ENCODE data around the gene SELP. TPM values are rescaled to one million over a fixed set of nuclear protein-coding genes. Genes with fewer than 3 reads are reported as not detected.

Gene SELP
- total RNA-seq, 1 experiment from 2014 or later, result not detected

- Mint-ChIP-seq H3K4me1 (ENCODE audit: low read depth, unreplicated experiment) (no peaks in the 10 kb centered on the region), H3K4me3 (ENCODE audit: unreplicated experiment) (no peak overlapping the region), H3K27me3 (ENCODE audit: insufficient read depth, unreplicated experiment) (peaks cover 8% of the 10 kb centered on the region), H3K27ac (ENCODE audit: unreplicated experiment) (no peak overlapping the region), H3K9me3 (ENCODE audit: unreplicated experiment) (peaks cover 27% of the 10 kb centered on the region), H3K36me3 (ENCODE audit: insufficient read depth, unreplicated experiment) (no peaks in the 10 kb centered on the region)
- H3K27me3 ChIP-seq (replicated peaks; ENCODE audit: control insufficient read depth, insufficient read depth, low read length), result no peaks in the 10 kb centered on the region; the same call in 1 of the 2 replicates
- CTCF ChIA-PET, result no interaction called here
- H3K9me3 ChIP-seq, result peaks cover 23% of the 10 kb centered on the region
- TF ChIP-seq CTCF (IDR thresholded peaks at IDR 0.05; ENCODE audit: insufficient read depth in 1 of 2, low read depth in 1 of 2, low read length in 1 of 2, severe bottlenecking in 1 of 2, unreplicated experiment in 1 of 2), result no peak
- no peak overlapping the region for H3K4me3 ChIP-seq (ENCODE audit: low read depth, low read length)
- H3K4me1 ChIP-seq, result no peaks in the 10 kb centered on the region
- no peak for DNase-seq
- POLR2A ChIA-PET, result no interaction called here
- intact Hi-C loops (cut with micrococcal nuclease; ENCODE audit: unreplicated experiment), result no loop called here
- H3K36me3 ChIP-seq (ENCODE audit: control insufficient read depth, insufficient read depth, low read length), result no peaks in the 10 kb centered on the region
- no TSS peak for BruUV-seq (replicated peaks)
Measured at GRCh38 chr1:169631249-169631648, 1.3 kb upstream of the SELP start.

GRCh38 chr1:169624912-169625311 is 5.0 kb downstream of the SELP start:
- H3K4me3 ChIP-seq (ENCODE audit: low read depth, low read length), result no peak overlapping the region
- H3K4me1 Mint-ChIP-seq (ENCODE audit: low read depth, unreplicated experiment), result no peaks in the 10 kb centered on the region
- DNase-seq, result no peak
- no peaks in the 10 kb centered on the region for H3K9me3 ChIP-seq
- no peaks in the 10 kb centered on the region for H3K36me3 ChIP-seq (ENCODE audit: control insufficient read depth, insufficient read depth, low read length)
- POLR2A ChIA-PET, result interaction anchor here (0.6 kb wide), 1 partner anchor 20 kb away, joined by 3 read pairs; no protein-coding TSS in a partner anchor
- H3K27ac Mint-ChIP-seq (ENCODE audit: unreplicated experiment), result no peak overlapping the region
- CTCF ChIA-PET, result no interaction called here
- peaks cover 15% of the 10 kb centered on the region for H3K27me3 Mint-ChIP-seq (ENCODE audit: insufficient read depth, unreplicated experiment)
- H3K4me1 ChIP-seq, result no peaks in the 10 kb centered on the region
- no peak overlapping the region for H3K4me3 Mint-ChIP-seq (ENCODE audit: unreplicated experiment)
- no peaks in the 10 kb centered on the region; the same call in 1 of the 2 replicates for H3K27me3 ChIP-seq (replicated peaks; ENCODE audit: control insufficient read depth, insufficient read depth, low read length)
- intact Hi-C loops (cut with micrococcal nuclease; ENCODE audit: unreplicated experiment), result no loop called here
- H3K9me3 Mint-ChIP-seq (ENCODE audit: unreplicated experiment), result no peaks in the 10 kb centered on the region
- H3K36me3 Mint-ChIP-seq (ENCODE audit: insufficient read depth, unreplicated experiment), result no peaks in the 10 kb centered on the region
- no peak for TF ChIP-seq CTCF (IDR thresholded peaks at IDR 0.05; ENCODE audit: insufficient read depth in 1 of 2, low read depth in 1 of 2, low read length in 1 of 2, severe bottlenecking in 1 of 2, unreplicated experiment in 1 of 2)
- BruUV-seq (replicated peaks), result no TSS peak

GRCh38 chr1:169624122-169624521 is 5.8 kb downstream of the SELP start:
- POLR2A ChIA-PET, result no interaction called here
- Mint-ChIP-seq H3K36me3 (ENCODE audit: insufficient read depth, unreplicated experiment) (no peaks in the 10 kb centered on the region), H3K4me1 (ENCODE audit: low read depth, unreplicated experiment) (no peaks in the 10 kb centered on the region), H3K27me3 (ENCODE audit: insufficient read depth, unreplicated experiment) (peaks cover 15% of the 10 kb centered on the region), H3K9me3 (ENCODE audit: unreplicated experiment) (no peaks in the 10 kb centered on the region), H3K27ac (ENCODE audit: unreplicated experiment) (no peak overlapping the region), H3K4me3 (ENCODE audit: unreplicated experiment) (no peak overlapping the region)
- H3K4me1 ChIP-seq, result no peaks in the 10 kb centered on the region
- intact Hi-C loops (cut with micrococcal nuclease; ENCODE audit: unreplicated experiment), result no loop called here
- CTCF ChIA-PET, result no interaction called here
- H3K4me3 ChIP-seq (ENCODE audit: low read depth, low read length), result no peak overlapping the region
- H3K27me3 ChIP-seq (replicated peaks; ENCODE audit: control insufficient read depth, insufficient read depth, low read length), result no peaks in the 10 kb centered on the region; the same call in 1 of the 2 replicates
- BruUV-seq (replicated peaks), result no TSS peak
- H3K9me3 ChIP-seq, result no peaks in the 10 kb centered on the region
- no peak for DNase-seq
- no peak for TF ChIP-seq CTCF (IDR thresholded peaks at IDR 0.05; ENCODE audit: insufficient read depth in 1 of 2, low read depth in 1 of 2, low read length in 1 of 2, severe bottlenecking in 1 of 2, unreplicated experiment in 1 of 2)
- H3K36me3 ChIP-seq (ENCODE audit: control insufficient read depth, insufficient read depth, low read length), result no peaks in the 10 kb centered on the region

Data from Caco-2 (cell line).